Fibroblast of skin of left quadriceps (primary cell): ENCODE measurements around the gene ABCD1.

Experiments
- DNase-seq, 2 experiments: peaks; one replicate each; pipeline ENCODE4 v3.0.0-alpha.2; 2013; ENCODE audit warnings: low read depth in 2 of 2

Gene ABCD1

GRCh38 chrX:153791104-153791852 lies 66.6 kb downstream of the ABCD1 start:
- no peak for DNase-seq

GRCh38 chrX:153792368-153792767 lies 67.7 kb downstream of the ABCD1 start:
- no peak for DNase-seq

GRCh38 chrX:153793291-153793690 lies 68.6 kb downstream of the ABCD1 start:
- DNase-seq, result no peak
